Astrocyte of the cerebellum (primary cell): ENCODE data around the gene MAT2A.

Experiments used
- DNase-seq: peaks from one replicate; pipeline ENCODE4 v3.0.0-alpha.2; 2011; ENCODE audit warnings: low read depth
- H3K4me3 ChIP-seq: 2 replicates; pipeline ENCODE4 v1.5.1; 2011; ENCODE audit warnings: mild to moderate bottlenecking, low read depth, low read length, moderate library complexity
- CTCF ChIP-seq: IDR thresholded peaks from 2 replicates; pipeline ENCODE4 v1.5.1; 2012; ENCODE audit warnings: low read length, low read depth, moderate library complexity, mild to moderate bottlenecking; ENCODE audit errors: missing control alignments
- in situ Hi-C: cut with HindIII; loops from 2 replicates; pipeline ENCODE4 v1.10.0; 2017; ENCODE audit warnings: low sequenced_read_pairs

Gene MAT2A

GRCh38 chr2:85580206-85580605 is 41.2 kb downstream of the MAT2A start:
- no peak overlapping the region for H3K4me3 ChIP-seq
- no peak for DNase-seq
- no peak for TF ChIP-seq CTCF
- in situ Hi-C loops = no loop called here

GRCh38 chr2:85582492-85582891 is 43.5 kb downstream of the MAT2A start:
- in situ Hi-C loops = no loop called here
- no peak for DNase-seq
- H3K4me3 ChIP-seq = no peak overlapping the region
- no peak for TF ChIP-seq CTCF

GRCh38 chr2:85583667-85584353 is 44.8 kb downstream of the MAT2A start:
- H3K4me3 ChIP-seq = peak overlapping the region; percentile 53
- no peak for TF ChIP-seq CTCF
- in situ Hi-C loops = no loop called here
- DNase-seq = no peak

GRCh38 chr2:85584354-85584856 is 45.4 kb downstream of the MAT2A start, which contains the start of gene VAMP5:
TSS of gene VAMP5 (plus strand) at chr2:85584431. CDS start at chr2:85584491, 60 bp downstream.
- H3K4me3 ChIP-seq = peak within 1 kb of the TSS; percentile 53
- no peak for TF ChIP-seq CTCF
- no peak for DNase-seq
- in situ Hi-C loops = no loop called here

- in situ Hi-C loops = no loop called here
- no peak for TF ChIP-seq CTCF
- no peak for DNase-seq
- peak overlapping the region; percentile 53 for H3K4me3 ChIP-seq
Observed at GRCh38 chr2:85584857-85585780, 46.2 kb downstream of the MAT2A start.

GRCh38 chr2:85585781-85586105 is 46.8 kb downstream of the MAT2A start:
- in situ Hi-C loops = no loop called here
- TF ChIP-seq CTCF = no peak
- peak; percentile 27 for DNase-seq
- peak overlapping the region; percentile 53 for H3K4me3 ChIP-seq
